ENCODE results near the gene FOXB2.
A peak's percentile ranks its signal among the peaks of the same experiment; 100 is the strongest.
"Not testable (repeated sequence)": the region's sequence is repeated elsewhere in the genome, so short reads cannot be mapped to it uniquely, and the experiment has no call there.

The FOXB2 gene

GRCh38 chr9:77019236-77019925, at the start of gene FOXB2:
TSS of gene FOXB2 (plus strand) at chr9:77019655. CDS start at chr9:77019655, 0 bp downstream.
- no peak for DNase-seq (ENCODE audit: low read depth)

DNA sequence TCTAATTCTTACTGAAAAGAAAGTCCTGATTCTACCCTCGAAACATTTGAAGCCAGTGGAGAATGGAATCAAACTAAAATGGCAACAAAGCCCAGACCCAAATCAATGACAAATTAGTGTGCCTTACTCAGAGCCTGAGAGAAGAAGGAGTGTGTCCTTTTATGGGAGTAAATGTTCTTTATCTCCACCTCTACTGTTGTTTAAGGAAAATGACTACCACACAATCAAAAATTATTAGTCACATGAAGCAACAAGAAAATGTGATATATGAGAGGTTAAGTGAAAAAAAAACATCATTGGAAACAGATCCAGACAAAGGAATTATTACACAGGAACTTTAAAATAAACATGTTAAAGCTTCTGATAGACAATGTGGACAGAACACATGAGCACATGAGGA, 49.7 kb upstream of the FOXB2 start:
- DNase-seq (ENCODE audit: low read depth) = no peak

DNA sequence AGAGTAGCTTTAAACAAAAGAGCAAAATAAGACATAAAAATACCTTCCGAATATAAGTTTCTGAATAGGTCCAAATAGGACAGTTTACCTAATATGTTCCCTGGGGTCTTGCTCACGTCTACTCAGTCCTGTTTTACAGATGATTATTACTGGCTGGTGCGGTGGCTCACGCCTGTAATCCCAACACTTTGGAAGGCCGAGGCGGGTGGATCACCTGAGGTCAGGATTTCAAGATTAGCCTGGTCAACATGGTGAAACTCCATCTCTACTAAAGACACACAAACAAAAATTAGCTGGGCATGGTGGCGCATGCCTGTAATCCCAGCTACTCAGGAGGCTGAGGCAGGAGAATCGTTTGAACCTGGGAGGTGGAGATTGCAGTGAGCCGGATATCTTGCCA, 40.6 kb upstream of the FOXB2 start:
- not testable (repeated sequence) for DNase-seq (ENCODE audit: low read depth)

DNA sequence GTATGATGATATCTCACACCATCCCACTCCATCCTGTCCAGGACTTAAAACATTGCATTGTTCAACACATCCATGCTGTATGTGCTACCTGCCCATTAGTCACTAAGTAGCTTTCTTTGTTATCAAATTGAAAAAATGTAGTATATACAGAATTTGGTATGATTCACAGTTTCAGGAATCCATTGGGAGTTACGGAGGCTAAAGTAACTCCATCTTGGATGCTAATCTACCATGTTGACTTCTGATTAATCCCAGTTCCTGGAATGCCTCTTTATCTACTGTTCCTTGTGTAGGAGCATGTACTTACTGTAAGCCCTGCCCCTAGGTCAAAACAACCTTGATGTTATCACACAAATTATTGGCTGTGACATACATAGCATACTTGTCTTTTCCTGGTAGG, 38.9 kb upstream of the FOXB2 start:
- DNase-seq (ENCODE audit: low read depth) = no peak

- no peak for DNase-seq (ENCODE audit: low read depth)
These were observed 35.0 kb upstream of the FOXB2 start for GRCh38 chr9:76984486-76984885.

DNA sequence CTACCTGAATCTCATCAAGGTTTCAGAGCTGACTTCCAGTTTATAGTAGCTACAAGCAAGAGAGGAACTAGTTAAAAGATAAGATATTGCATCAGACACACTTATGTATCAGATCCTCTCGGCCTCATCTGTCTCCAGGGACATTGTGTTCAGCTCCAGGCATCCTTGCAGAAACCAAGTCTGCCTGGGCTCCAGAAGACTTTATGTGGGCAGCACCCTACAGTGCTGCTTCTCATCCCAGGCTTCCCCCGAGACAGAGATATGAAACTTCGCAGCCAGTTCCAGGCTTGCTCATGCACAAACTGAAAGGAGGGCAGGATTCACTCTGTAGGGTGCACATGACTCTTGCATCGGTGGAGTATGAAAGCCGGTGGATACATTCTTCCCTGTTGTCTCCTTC, 33.9 kb upstream of the FOXB2 start:
- DNase-seq (ENCODE audit: low read depth) = no peak

DNA sequence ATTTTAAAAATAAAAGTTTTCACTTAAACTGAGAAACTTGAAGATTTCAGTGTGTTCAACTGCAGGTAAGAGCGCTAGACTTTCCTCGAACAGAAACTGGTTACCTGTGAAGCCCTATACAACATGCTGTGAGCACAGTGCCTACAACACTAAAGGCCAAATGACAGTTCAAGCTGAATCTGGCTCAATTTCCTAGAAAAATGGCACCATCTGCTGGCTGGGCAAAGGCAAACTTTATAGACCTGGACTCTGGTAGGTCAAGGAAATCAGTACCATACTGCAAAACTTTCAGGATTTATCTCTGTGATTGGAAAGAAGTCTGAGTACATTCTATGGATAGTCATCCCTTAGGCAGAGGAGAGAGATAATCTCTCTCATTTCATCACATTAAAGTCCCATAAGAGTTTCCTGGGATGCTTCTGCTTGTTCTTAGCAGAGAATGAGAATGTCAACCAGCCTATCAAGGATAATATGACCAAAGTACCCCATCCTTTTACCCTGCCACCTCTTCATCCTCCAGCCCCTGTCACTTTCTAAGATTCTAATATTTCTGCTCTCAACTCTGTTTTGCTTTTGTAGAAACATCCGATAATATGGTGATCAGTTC, 31.8 kb upstream of the FOXB2 start:
- peak; percentile 59 for DNase-seq (ENCODE audit: low read depth)

DNA sequence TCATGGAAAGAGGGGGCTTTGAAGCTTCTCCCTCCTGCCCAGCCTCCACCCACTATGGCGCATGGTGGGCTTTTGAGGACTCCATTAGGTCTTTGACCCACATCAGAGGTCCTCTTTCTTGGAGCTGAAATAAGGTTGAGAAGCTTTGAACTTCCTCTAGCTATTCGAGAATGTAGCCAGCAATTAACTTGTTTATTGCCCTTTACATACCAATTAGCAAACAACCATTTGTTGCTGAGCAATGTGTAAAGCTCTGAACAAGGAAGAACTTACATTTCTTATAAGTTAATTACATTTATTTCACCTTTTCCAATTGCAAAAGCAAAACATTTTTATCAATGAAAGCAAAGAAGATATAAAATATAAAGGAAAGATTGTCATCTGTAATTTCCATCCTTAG, 30.5 kb upstream of the FOXB2 start:
- no peak for DNase-seq (ENCODE audit: low read depth)

GRCh38 chr9:76989501-76989900, 30.0 kb upstream of the FOXB2 start:
- DNase-seq (ENCODE audit: low read depth) = no peak

DNA sequence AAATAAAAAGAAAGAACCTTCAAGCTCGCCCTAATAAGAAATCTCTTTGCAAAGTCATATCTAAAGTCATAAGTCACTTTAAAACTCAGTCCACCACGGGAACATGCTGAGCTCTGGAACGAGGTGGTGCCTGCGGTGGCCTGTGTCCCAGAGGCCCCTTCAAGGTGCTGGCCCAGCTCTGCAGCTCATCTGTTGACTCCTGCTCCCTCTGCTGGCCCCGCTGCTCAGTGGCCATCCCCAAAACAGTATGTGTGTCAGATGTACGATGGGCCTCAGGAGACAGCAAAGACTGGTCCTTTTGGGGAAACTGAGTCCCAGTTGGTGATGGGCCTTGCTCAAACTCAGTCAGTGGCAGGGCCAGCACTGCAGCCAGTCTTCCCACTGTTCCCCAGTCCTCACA, 22.8 kb upstream of the FOXB2 start:
- peak; percentile 48 for DNase-seq (ENCODE audit: low read depth)

DNA sequence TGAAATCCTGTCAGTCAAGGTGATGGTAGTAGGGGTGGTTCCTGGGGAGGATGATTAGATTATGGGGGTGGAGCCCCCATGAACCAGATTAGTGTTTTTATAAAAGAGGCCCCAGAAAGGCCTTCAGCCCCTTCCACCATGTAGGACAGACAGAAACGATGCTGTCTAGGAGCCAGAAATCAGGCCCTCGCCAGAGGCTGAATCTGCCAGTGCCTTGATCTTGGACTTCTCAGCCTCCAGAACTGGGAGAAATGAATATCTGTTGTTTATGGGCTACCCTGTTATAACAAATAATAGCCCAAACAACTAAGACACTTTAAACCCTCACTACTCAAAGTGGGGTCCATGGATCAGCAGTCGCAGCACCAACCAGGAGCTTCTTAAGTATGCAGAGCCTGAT, 20.2 kb upstream of the FOXB2 start:
- no peak for DNase-seq (ENCODE audit: low read depth)

DNA sequence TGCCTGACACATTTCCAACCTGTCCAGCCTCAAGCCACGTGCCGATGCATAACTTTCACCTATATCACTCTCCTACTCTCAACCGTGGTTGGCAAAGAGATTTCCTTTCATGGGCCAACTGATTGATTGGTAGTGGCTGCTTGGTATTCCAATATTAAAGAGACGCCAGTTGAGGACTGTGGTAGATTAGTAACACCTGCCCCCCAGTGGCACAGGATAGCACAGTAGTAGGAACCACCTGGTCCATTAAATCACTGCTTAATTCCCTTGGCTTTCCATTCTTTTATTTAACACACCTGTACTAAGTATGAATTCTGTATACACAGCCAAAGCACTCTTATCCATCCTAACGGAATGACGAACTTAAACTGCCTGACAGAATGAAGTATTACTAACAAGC, 19.1 kb upstream of the FOXB2 start:
- DNase-seq (ENCODE audit: low read depth) = no peak

GRCh38 chr9:77003366-77003765, 16.1 kb upstream of the FOXB2 start:
- DNase-seq (ENCODE audit: low read depth) = no peak

GRCh38 chr9:77005216-77005615, 14.2 kb upstream of the FOXB2 start:
- no peak for DNase-seq (ENCODE audit: low read depth)

- no peak for DNase-seq (ENCODE audit: low read depth)
These were observed 8.9 kb upstream of the FOXB2 start for GRCh38 chr9:77010527-77010926.

DNA sequence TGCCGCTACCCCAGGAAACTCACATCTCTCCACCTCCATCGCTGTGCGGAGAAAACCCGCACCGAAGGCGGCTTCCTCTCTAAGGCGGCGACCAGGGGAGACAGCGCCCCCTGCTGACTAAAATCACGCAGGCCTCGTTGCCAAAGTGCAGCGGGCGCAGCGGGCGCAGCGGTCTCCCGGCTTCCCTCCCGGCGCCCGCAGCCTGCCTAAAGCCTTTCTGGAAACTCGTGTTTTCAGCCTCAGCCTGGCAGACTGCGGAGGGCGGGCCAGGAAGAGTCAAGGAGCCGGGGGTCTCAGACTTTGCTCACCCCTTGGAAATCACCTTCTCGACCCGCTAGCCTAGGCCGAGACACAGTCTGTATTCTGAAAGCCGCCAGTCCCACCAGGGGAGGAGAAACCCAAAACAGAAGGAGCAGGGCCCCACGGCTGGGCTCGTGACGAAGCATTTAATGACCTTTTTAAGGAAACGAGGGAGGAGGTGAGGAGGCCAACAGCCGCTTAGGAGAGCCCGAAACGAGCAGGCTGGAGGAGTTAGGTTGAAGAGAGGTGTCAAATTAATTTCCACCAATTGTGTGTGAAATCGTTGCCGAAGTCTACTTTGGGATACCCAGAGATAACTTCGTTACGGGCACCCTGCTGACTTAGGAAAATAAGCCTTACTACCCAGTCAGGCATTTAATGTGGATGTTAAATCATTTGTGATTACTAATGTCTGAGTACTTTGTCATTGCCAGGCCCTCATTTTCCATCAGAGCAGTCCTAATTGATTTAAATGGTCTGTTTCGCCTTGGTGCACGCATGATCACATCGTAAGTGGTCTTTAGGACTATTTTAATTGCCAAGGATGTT, 7.3 kb upstream of the FOXB2 start:
- peak; percentile 47 for DNase-seq (ENCODE audit: low read depth)

DNA sequence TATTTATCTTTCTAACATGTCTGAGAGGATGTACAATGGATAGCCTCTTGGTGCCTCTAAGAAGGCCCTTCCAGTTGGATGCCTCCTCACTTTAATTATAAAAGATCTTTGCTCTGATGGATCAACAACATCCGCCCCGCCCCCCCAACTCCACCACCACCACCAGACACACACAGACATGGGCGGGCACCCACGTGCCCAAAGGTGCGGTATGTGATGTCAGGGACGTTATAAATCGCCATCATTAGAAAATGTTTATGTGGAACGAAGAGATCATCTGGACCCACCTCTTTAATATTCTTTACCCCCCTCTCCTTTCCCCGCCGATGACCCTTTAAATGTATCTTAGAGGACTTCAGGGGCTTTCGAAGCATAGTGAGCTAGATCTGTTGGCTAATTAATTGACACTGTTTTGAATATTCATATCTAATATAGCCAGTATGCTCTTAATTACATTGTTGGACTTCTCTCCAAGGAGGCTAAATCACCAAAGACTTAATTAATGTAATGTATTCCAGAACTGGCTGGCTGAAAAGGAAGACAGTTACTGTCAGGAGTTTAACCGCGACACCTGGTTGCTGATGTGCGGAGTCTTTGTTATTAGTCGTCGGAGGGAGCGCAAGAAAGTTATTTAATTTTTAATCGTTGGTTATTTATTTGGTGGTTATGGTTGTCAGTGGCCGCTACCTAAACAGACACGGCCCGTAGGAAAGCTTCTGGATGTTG, 6.1 kb upstream of the FOXB2 start:
- DNase-seq (ENCODE audit: low read depth) = no peak

GRCh38 chr9:77013932-77014596, 5.4 kb upstream of the FOXB2 start:
- no peak for DNase-seq (ENCODE audit: low read depth)

DNA sequence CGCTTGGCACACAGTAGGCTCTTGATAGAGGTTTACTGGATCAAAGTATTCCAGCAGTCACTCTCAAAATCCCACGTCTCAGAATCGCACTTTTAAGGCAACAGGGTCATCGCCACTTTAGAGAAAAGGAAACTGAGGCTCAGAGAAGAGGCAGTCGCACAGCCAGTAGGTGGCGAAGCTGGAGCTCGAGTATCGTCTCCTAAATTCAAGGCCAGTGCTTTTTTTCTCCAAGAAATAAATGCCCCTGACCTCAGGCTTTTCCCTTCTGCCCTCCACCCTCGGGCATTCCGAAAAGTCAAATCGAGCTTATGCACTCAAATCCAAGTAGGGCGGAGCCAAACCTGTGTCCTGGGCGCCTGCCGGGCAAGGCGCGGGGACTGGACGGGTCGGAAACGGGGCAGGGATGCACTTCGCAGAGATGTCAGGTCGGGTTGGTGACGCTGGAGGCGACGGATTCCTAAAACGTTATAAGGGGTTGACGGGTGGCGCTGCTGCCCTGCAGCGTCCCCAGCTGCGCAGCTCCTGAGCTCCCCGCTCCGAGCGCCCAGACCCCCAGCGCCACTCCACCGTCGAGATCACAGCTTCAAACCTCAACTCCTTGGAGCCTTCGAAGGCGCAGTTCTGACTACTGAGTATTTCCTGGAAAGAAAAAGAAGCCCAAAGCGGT, 4.7 kb upstream of the FOXB2 start:
- no peak for DNase-seq (ENCODE audit: low read depth)

- DNase-seq (ENCODE audit: low read depth) = no peak
These were observed 4.0 kb upstream of the FOXB2 start for GRCh38 chr9:77015327-77016048.

DNA sequence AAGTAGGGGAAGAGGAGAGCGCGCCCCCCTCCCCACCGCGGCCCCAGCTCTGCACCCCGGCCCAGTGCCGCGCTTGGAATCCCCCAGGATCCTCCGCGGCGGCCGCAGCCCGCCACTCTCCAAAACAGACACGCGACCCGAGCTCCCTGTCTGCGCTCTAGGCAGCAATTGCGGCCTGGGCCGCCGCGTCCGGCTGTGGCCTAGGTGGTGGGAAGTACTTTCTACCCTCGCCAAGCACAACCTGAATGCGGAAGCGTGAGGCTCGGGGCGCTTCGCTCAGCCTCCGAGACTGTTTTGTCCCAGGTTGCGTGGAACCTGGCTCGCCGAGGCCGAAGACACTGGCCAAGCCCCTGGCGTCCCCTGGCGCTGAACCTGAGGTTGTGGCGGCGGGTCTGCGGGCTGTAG, 3.3 kb upstream of the FOXB2 start:
- no peak for DNase-seq (ENCODE audit: low read depth)
